HG03469 (cell line): ENCODE data around the gene DRAP1.

ENCODE experiments used
- ATAC-seq: cut with Tn5 transposase; IDR thresholded peaks from one replicate; pipeline ENCODE4 v1.9.1; 2021; ENCODE audit warnings: mild to moderate bottlenecking, moderate library complexity, moderate number of reproducible peaks; ENCODE audit not compliant: unreplicated experiment

DRAP1 gene

DNA sequence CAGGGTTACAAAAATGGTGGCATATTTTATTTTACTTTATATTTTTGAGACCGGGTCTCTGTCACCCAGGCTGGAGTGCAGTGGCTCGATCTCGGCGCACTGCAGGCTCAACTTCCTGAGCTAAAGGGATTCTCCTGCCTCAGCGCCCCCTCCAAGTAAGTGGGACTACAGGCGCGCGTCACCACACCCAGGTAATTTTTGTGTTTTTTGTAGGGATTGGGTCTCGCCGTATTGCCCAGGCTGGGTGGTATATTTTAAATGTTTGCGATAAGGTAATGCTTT, 18.4 kb upstream of the DRAP1 start:
- no peak for ATAC-seq

- no peak for ATAC-seq
Observed at GRCh38 chr11:65903068-65903481, 16.2 kb upstream of the DRAP1 start.

GRCh38 chr11:65903715-65904114, 15.5 kb upstream of the DRAP1 start:
- ATAC-seq = no peak

GRCh38 chr11:65906602-65907001, 12.6 kb upstream of the DRAP1 start:
- ATAC-seq = no peak

- ATAC-seq = no peak
Observed at GRCh38 chr11:65907878-65908277, 11.3 kb upstream of the DRAP1 start.

DNA sequence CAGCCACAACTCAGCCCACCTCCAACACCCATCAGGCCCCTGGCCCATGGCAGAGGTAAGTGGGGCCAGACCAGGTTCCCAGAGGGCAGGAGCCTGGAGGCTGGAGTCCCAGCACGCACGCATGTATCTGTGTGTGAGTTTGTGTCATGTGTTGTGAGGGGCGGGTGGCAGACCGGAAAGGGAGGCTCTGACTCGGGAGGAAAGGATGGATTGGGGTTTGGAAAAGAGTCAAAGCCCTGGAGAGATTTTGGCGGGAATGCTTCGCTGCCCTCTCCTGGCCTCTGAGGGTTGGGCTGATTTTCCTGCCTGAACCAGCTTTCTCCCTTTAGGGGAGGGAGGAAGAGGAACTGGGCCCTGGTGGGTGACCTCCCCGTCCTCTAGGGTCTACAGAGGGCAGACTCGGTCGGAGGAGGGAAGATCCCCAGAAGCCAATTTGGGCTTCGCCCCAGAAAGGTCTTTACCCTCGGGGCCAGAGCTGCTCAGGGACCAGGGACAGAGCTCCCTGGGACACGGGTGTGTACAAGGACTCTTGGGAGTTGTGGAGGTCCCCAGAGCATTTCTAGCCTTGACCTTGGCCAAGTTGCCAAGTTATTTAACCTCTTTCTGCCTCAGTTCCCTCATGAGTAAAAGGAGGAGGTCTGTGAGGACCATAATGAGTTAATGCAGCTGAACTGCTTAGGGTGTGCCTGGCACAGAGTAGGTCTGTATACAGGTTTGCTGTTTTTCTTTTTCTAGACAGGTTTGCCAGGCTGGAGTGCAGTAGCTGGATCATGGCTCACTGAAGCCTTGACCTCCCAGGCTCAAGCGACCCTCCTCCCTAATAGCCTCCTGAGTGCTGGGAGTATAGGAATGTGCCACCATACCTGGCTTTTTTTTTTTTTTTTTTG, 7.3 kb upstream of the DRAP1 start:
- no peak for ATAC-seq

- no peak for ATAC-seq
Observed at GRCh38 chr11:65912845-65913244, 6.4 kb upstream of the DRAP1 start.

GRCh38 chr11:65915101-65915820, 4.0 kb upstream of the DRAP1 start:
- ATAC-seq = no peak

GRCh38 chr11:65915821-65916251, 3.4 kb upstream of the DRAP1 start:
- no peak for ATAC-seq

DNA sequence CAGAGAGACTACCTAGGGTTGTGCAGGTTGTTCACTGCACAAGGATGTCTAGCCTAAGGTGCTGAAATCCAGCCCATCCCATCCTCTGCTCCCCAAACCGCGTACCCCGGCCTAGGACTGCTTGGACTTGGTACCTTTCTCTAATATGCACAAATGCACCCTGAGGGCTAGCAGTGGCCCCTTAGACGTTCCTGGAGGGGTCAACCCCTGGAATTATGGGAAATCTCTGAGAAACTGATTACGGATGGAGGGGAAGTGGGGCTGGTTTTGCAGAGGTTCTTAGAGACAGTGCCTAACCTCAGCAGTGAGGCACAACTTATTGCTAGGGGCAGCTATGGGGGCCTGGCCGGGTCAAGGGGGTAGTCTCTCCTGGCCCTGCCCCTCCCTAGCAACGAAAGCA, 2.8 kb upstream of the DRAP1 start:
- no peak for ATAC-seq

DNA sequence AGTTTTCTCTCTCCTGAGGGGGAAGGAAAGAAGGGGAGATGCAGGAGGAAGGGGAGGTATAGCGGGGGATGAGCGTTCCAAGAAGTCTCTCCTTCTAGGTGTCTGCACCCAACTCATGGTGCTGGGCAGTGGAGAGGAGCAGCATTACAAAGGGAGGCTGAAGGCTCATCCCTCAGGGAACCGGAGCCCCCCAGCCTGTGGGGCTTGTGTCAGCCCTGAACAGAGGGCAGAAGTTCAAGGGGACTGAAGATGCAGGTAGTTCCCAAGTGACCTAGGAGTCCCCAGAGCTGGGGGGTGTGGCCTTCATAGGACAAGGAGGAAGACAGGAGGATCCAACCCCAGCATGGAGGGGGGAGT, 2.2 kb upstream of the DRAP1 start:
- ATAC-seq = no peak

DNA sequence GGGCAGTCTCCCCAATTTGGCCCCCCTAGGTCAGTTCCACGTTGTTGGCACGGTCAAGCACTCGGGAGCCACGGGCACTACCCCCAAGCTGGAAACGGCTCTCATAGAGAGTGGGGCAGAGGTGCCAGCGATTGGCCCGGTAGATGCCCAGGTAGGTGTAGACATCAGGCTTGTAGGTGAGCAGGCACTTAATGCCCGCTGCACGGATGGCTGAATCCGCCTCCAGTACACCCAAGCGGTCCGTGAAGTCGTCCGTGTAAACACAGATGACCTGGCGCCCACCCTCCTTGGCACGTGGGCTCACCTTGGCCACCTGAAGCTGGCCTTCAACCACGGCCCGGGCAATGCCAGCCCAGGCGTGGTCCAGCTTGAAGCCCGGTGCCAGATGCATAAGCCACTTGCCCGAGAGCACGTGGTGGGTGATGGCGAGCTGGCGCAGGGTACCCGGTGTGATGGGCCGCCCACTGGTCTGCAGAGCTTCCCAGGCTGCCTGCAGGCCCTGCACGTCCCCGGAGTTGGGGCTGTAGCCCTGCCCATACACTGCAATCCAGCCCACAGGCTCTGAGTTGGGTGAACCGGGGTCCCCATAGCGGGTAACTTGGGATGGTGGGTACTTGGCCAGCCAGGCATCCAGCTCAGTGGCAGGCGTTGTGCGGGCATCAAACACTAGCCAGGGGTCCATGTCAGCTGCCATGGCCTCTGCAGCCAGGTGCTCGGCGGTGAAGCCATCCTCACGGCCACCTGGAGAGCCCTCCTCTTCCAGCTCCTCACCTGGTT, 1.6 kb upstream of the DRAP1 start:
- ATAC-seq = no peak

- no peak for ATAC-seq
Observed at GRCh38 chr11:65918211-65919140, 750 bp upstream of the DRAP1 start, which contains the start of gene C11orf68. Gene C11orf68 (minus strand): TSS chr11:65919062. CDS start chr11:65919031, 31 bp downstream.

DNA sequence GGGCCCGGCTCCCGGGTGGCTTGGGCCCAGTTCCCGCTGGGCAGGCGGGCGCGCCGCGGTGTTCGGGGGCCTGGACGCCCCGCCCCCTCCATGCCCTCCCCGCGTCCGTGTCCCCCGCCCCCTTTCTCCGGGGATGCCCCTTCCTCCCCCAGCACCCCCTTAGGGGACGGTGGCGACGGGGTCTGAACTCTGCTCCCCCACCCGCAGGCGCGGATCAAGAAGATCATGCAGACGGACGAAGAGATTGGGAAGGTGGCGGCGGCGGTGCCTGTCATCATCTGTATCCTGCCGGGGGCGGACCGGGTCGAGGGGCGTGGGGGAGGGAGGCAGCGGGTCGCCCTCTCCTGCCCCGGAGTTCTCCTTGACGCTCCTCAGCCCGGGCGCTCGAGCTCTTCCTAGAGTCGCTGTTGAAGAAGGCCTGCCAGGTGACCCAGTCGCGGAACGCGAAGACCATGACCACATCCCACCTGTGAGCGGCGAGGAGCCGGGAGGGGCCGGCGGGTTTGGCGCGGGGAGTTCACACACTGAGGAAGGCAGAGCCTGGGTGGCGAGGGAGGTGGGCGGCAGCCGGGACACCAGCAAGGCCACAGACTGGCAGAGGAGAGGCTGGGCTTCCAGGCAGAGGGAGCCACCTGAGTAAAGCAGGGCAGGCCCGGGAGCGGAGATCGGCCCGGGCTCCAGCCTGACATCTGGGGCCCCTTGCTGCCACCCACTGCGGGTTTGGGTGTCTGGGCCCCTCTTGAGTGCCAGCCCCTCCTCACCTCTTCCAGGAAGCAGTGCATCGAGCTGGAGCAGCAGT, 546 bp downstream of the DRAP1 start:
- ATAC-seq = no peak

DNA sequence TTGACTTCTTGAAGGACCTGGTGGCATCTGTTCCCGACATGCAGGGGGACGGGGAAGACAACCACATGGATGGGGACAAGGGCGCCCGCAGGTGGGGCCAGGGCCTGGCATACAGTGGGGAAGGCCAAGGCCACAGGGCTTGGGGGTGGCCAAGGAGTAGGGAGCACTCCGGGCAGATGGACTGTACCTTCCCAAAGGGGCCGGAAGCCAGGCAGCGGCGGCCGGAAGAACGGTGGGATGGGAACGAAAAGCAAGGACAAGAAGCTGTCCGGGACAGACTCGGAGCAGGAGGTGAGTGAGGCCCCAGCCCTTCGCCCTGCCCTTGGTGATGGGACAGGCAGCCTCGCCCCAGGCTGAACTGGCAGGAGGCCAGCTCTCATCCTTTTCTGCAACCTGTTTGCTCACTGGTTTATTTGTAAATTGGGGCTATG, 1.2 kb downstream of the DRAP1 start:
- ATAC-seq = no peak

GRCh38 chr11:65921033-65921555, 1.9 kb downstream of the DRAP1 start:
- ATAC-seq = no peak

DNA sequence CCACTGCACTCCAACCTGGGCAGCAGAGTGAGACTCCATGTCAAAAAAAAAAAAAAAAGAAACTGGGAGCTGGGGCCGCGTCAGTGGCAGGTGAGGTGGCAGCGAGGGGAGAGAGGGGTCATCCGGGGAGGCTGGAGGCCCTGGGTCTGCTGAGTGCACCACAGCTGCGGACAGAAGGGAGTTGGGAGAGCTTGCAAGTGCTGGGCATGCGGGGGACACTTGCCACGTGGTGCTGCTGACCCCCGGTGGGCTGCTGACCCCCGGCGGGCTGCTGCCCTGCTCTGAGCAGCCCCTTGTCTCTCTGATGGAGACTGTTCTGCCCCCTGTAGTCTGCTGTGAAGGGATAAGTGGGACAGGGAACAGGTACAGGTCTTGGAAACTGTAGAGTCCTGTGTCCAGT, 2.6 kb downstream of the DRAP1 start:
- ATAC-seq = no peak

DNA sequence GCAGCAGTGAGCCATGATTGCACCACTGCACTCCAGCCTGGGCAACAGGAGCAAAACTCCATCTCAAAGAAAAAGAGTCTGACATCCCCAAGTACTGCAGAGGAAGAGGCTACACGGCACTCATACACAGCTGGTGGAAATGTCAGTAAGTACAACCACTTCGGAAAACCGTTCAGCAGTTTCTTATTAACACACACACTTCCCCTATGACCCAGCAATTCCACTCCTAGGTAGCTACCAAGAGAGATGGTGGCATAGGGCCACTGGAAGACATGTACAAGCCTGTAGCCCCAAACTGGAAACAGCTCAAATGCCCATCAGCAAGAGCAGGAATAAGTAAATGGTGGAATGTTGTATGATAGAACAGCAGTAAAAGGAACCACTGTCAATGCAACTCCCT, 3.3 kb downstream of the DRAP1 start:
- ATAC-seq = no peak

DNA sequence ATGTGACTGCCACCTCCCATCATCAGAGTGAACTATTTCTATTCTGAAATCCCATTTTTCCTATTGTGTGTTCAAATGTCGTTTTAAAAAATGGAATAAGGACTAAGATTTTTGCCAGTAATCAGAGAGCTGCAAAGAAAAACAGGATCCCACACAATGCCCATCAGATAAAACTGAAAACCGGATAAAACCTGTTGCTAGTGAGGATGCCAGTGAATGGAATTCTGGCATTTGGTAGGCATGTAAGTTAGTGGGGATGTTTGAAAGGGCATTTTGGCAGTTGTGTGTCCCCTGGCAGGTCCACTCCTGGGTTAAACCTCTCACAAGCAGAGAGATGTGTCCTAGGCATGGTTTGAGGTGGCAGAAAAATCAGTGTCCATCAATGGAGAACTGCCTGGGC, 6.2 kb downstream of the DRAP1 start:
- no peak for ATAC-seq
